Neural crest cell (in vitro differentiated cells): ENCODE results near the gene RNLS. TPM values are rescaled to one million over a fixed set of nuclear protein-coding genes. Genes with fewer than 3 reads are reported as not detected.

ENCODE experiments used
- DNase-seq: peaks from one replicate; pipeline ENCODE4 v3.0.0; 2021; ENCODE audit warnings: low read depth, mixed read lengths, low spot score
- H3K27ac Mint-ChIP-seq: one replicate; pipeline ENCODE4 v1.8.0; 2021; ENCODE audit warnings: mild to moderate bottlenecking, mixed read lengths; ENCODE audit not compliant: unreplicated experiment
- H3K27me3 Mint-ChIP-seq: 2 replicates; pipeline ENCODE4 v1.8.0; 2021; ENCODE audit warnings: low read depth, mild to moderate bottlenecking, mixed read lengths
- H3K36me3 Mint-ChIP-seq: 2 replicates; pipeline ENCODE4 v1.8.0; 2021; ENCODE audit warnings: low read depth, mild to moderate bottlenecking, mixed read lengths
- H3K4me1 Mint-ChIP-seq: 2 replicates; pipeline ENCODE4 v1.8.0; 2021; ENCODE audit warnings: mixed read lengths
- H3K4me3 Mint-ChIP-seq: one replicate; pipeline ENCODE4 v1.8.0; 2021; ENCODE audit warnings: mild to moderate bottlenecking, mixed read lengths
- H3K9me3 Mint-ChIP-seq: 2 replicates; pipeline ENCODE4 v1.8.0; 2021; ENCODE audit warnings: mixed read lengths
- CTCF ChIP-seq: fragments of 200-600 bp; sonication (generic); conservative IDR thresholded peaks from 2 replicates; pipeline ENCODE4 v1.5.0; 2021; ENCODE audit warnings: antibody characterized with exemption, mild to moderate bottlenecking
- total RNA-seq: library from RNA; stranded (reverse); gene quantifications from 2 replicates; pipeline ENCODE4 v1.2.1, GENCODE V29; 2021

RNLS gene
- total RNA-seq, 1 donor from 2014 or later: 3.3 TPM

- no peak for DNase-seq
- Mint-ChIP-seq H3K36me3 (no peaks in the 10 kb centered on the region), H3K27ac (peak overlapping the region; percentile 94), H3K4me1 (peaks cover 63% of the 10 kb centered on the region), H3K9me3 (peaks cover 9% of the 10 kb centered on the region), H3K27me3 (no peaks in the 10 kb centered on the region), H3K4me3 (no peak overlapping the region)
- TF ChIP-seq CTCF: no peak
Observed at GRCh38 chr10:88234297-88234696, 348.8 kb downstream of the RNLS start.

GRCh38 chr10:88233870-88234269 lies 349.2 kb downstream of the RNLS start:
- peak overlapping the region; percentile 44 for H3K4me3 Mint-ChIP-seq
- no peak for TF ChIP-seq CTCF
- H3K27me3 Mint-ChIP-seq: no peaks in the 10 kb centered on the region
- peaks cover 59% of the 10 kb centered on the region for H3K4me1 Mint-ChIP-seq
- H3K27ac Mint-ChIP-seq: peak overlapping the region; percentile 94
- no peaks in the 10 kb centered on the region for H3K36me3 Mint-ChIP-seq
- no peak for DNase-seq
- H3K9me3 Mint-ChIP-seq: peaks cover 9% of the 10 kb centered on the region

- Mint-ChIP-seq H3K4me3 (peak overlapping the region; percentile 13), H3K4me1 (peaks cover 63% of the 10 kb centered on the region), H3K27ac (peak overlapping the region; percentile 9), H3K27me3 (no peaks in the 10 kb centered on the region), H3K36me3 (no peaks in the 10 kb centered on the region), H3K9me3 (peaks cover 9% of the 10 kb centered on the region)
- DNase-seq: peak; percentile 20
- no peak for TF ChIP-seq CTCF
Observed at GRCh38 chr10:88232983-88233543, 350.1 kb downstream of the RNLS start.

- peaks cover 9% of the 10 kb centered on the region for H3K9me3 Mint-ChIP-seq
- H3K4me1 Mint-ChIP-seq: peaks cover 63% of the 10 kb centered on the region
- H3K27ac Mint-ChIP-seq: no peak overlapping the region
- H3K27me3 Mint-ChIP-seq: no peaks in the 10 kb centered on the region
- DNase-seq: no peak
- H3K36me3 Mint-ChIP-seq: no peaks in the 10 kb centered on the region
- TF ChIP-seq CTCF: no peak
- no peak overlapping the region for H3K4me3 Mint-ChIP-seq
Observed at GRCh38 chr10:88232029-88232895, 350.9 kb downstream of the RNLS start.

- Mint-ChIP-seq H3K27me3 (no peaks in the 10 kb centered on the region), H3K4me3 (no peak overlapping the region), H3K36me3 (no peaks in the 10 kb centered on the region), H3K9me3 (peaks cover 9% of the 10 kb centered on the region), H3K4me1 (peaks cover 66% of the 10 kb centered on the region), H3K27ac (no peak overlapping the region)
- no peak for TF ChIP-seq CTCF
- no peak for DNase-seq
Observed at GRCh38 chr10:88230251-88230650, 352.9 kb downstream of the RNLS start.
